Loucy (cell line): ENCODE data around the gene ZNF292.

Experiments used
- H2AFZ ChIP-seq: fragments of 200-600 bp; sonication (generic); 2 replicates; pipeline ENCODE4 v1.6.0; 2016; ENCODE audit warnings: antibody characterized with exemption, mild to moderate bottlenecking, low read length, moderate library complexity
- H3F3A ChIP-seq: fragments of 200-600 bp; 2 replicates; pipeline ENCODE4 v1.6.0; 2016; ENCODE audit warnings: antibody characterized with exemption, low read depth, mild to moderate bottlenecking
- H3K27me3 ChIP-seq: fragments of 200-600 bp; sonication (generic); 2 replicates; pipeline ENCODE4 v1.6.1; 2014; ENCODE audit warnings: low read length, mild to moderate bottlenecking; ENCODE audit not compliant: insufficient read depth, poor library complexity, severe bottlenecking
- H3K36me3 ChIP-seq: fragments of 200-600 bp; sonication (generic); 2 replicates; pipeline ENCODE4 v1.6.1; 2016; ENCODE audit warnings: low read length; ENCODE audit not compliant: insufficient read depth
- H3K4me1 ChIP-seq: fragments of 200-600 bp; sonication (generic); 2 replicates; pipeline ENCODE4 v1.5.1; 2014; ENCODE audit warnings: low read length, mild to moderate bottlenecking; ENCODE audit not compliant: insufficient read depth, poor library complexity, severe bottlenecking
- H3K4me2 ChIP-seq: fragments of 200-600 bp; sonication (generic); 2 replicates; pipeline ENCODE4 v1.6.0; 2014; ENCODE audit warnings: antibody characterized with exemption, low read length, low read depth, mild to moderate bottlenecking; ENCODE audit not compliant: poor library complexity, severe bottlenecking
- H3K4me3 ChIP-seq: fragments of 200-600 bp; sonication (generic); 2 replicates; pipeline ENCODE4 v1.5.1; 2014; ENCODE audit warnings: low read length, mild to moderate bottlenecking, mixed read lengths; ENCODE audit not compliant: poor library complexity, severe bottlenecking
- H3K79me2 ChIP-seq: fragments of 200-600 bp; sonication (generic); 2 replicates; pipeline ENCODE4 v1.6.1; 2014; ENCODE audit warnings: low read length; ENCODE audit not compliant: insufficient read depth
- H3K9ac ChIP-seq: fragments of 200-600 bp; sonication (generic); 2 replicates; pipeline ENCODE4 v1.6.0; 2014; ENCODE audit warnings: mild to moderate bottlenecking, low read depth, low read length, moderate library complexity; ENCODE audit not compliant: poor library complexity, severe bottlenecking
- H3K9me2 ChIP-seq: fragments of 200-600 bp; sonication (generic); replicated peaks from 2 replicates; pipeline ENCODE4 v1.6.1; 2016; ENCODE audit warnings: low read depth, low read length, mixed read lengths
- H3K9me3 ChIP-seq: fragments of 200-600 bp; sonication (generic); 2 replicates; pipeline ENCODE4 v1.6.1; 2014; ENCODE audit warnings: mild to moderate bottlenecking, antibody characterized with exemption, low read length, low read depth; ENCODE audit not compliant: insufficient read depth
- H4K20me1 ChIP-seq: fragments of 200-600 bp; sonication (generic); 2 replicates; pipeline ENCODE4 v1.6.0; 2014; ENCODE audit warnings: antibody characterized with exemption, low read length, mild to moderate bottlenecking; ENCODE audit not compliant: insufficient read depth, poor library complexity, severe bottlenecking
- CTCF ChIP-seq: fragments of 200-600 bp; sonication (generic); conservative IDR thresholded peaks from 2 replicates; pipeline ENCODE4 v1.5.1; 2014; ENCODE audit warnings: mild to moderate bottlenecking, antibody characterized with exemption, low read length
- EZH2phosphoT487 ChIP-seq: fragments of 200-600 bp; IDR thresholded peaks from 2 replicates; pipeline ENCODE4 v1.6.1; 2018; ENCODE audit warnings: antibody characterized with exemption, mild to moderate bottlenecking, moderate library complexity, borderline replicate concordance

The ZNF292 gene

DNA sequence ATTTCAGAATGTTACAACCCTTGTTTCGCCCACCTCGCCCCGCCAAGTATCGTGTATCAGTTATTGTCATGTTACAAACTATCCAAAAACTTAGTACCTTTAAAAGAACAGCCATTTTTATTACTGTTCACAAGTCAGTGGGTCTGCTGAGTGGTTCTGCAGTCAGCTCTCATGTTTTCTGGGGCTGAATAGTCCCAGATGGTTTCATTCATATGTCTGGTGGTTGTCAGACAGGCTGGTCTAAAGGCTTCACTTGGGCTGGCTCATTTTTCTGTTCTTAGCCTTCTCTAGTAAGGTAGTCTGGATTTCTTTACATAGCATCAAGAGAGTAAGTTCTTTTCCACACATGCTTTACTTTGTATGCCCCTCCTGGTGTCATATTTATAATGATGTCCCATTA lies 8.6 kb downstream of the ZNF292 start:
- H3K79me2 ChIP-seq, result peaks cover 100% of the 10 kb centered on the region
- peaks cover 65% of the 10 kb centered on the region for H3K4me1 ChIP-seq
- H3F3A ChIP-seq, result no peaks in the 10 kb centered on the region
- no peaks in the 10 kb centered on the region for H3K27me3 ChIP-seq
- TF ChIP-seq CTCF (no peak), EZH2phosphoT487 (no peak)
- no peaks in the 10 kb centered on the region for H3K9me3 ChIP-seq
- H3K4me2 ChIP-seq, result peak overlapping the region; percentile 75
- H3K9ac ChIP-seq, result no peak overlapping the region
- no peaks in the 10 kb centered on the region for H3K36me3 ChIP-seq
- peak overlapping the region; percentile 12 for H3K4me3 ChIP-seq
- H3K9me2 ChIP-seq, result no peaks in the 10 kb centered on the region
- H2AFZ ChIP-seq, result no peak overlapping the region
- H4K20me1 ChIP-seq, result peaks cover 99% of the 10 kb centered on the region

DNA sequence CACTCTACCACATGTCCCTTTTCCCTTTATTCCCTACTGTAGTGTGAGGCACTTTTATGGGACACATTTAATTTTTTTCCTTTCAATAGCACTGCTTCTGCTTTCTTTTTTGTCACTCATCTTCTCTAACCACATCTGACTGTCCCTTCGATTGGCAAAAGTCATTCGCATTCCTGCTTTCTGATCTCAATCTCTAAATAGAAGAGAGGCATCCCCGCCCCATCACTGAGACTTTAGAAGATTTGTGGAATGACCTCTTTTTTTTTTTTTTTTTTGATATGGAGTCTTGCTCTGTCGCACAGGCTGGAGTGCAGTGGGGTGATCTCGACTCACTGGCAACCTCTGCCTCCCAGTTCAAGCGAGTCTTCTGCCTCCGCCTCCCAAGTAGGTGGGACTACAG lies 9.1 kb downstream of the ZNF292 start:
- no peaks in the 10 kb centered on the region for H3F3A ChIP-seq
- H3K79me2 ChIP-seq, result peaks cover 100% of the 10 kb centered on the region
- H3K4me2 ChIP-seq, result peak overlapping the region; percentile 75
- H3K4me1 ChIP-seq, result peaks cover 64% of the 10 kb centered on the region
- no peak overlapping the region for H3K9ac ChIP-seq
- H3K9me2 ChIP-seq, result no peaks in the 10 kb centered on the region
- H3K36me3 ChIP-seq, result peaks cover under 1% of the 10 kb centered on the region; the same call in 1 of the 2 replicates
- peak overlapping the region; percentile 12 for H3K4me3 ChIP-seq
- no peaks in the 10 kb centered on the region for H3K9me3 ChIP-seq
- peaks cover 99% of the 10 kb centered on the region for H4K20me1 ChIP-seq
- H3K27me3 ChIP-seq, result no peaks in the 10 kb centered on the region
- H2AFZ ChIP-seq, result no peak overlapping the region
- no peak for TF ChIP-seq EZH2phosphoT487
- TF ChIP-seq CTCF, result no peak

DNA sequence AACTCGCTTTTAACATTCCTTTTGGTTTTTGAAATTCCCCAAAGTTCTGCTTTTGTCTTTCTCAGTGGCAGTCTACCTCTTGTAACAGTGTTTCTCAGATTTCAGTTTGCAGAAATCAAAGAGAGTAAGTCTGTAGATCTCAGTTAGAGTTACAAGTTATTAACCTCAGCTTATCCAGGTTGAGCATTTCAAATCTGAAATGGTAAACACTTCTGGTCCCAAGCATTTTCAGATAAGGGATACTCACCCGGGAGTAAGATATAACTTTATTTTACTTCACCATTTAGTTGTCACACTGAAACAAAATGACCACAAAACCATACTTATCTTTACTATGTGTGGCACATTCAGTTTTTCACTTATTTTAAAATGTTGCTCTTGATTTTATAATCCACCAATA lies 9.8 kb downstream of the ZNF292 start:
- H2AFZ ChIP-seq, result no peak overlapping the region
- H4K20me1 ChIP-seq, result peaks cover 99% of the 10 kb centered on the region
- H3K9me3 ChIP-seq, result no peaks in the 10 kb centered on the region
- H3K27me3 ChIP-seq, result no peaks in the 10 kb centered on the region
- H3K9me2 ChIP-seq, result no peaks in the 10 kb centered on the region
- TF ChIP-seq EZH2phosphoT487 (no peak), CTCF (no peak)
- H3K9ac ChIP-seq, result no peak overlapping the region
- H3K4me2 ChIP-seq, result peak overlapping the region; percentile 75
- peaks cover 5% of the 10 kb centered on the region; the same call in 1 of the 2 replicates for H3K36me3 ChIP-seq
- H3F3A ChIP-seq, result no peaks in the 10 kb centered on the region
- H3K79me2 ChIP-seq, result peaks cover 100% of the 10 kb centered on the region
- H3K4me3 ChIP-seq, result peak overlapping the region; percentile 16
- H3K4me1 ChIP-seq, result peaks cover 59% of the 10 kb centered on the region
